ENCODE results near the gene SP140L. TPM values are rescaled to one million over a fixed set of nuclear protein-coding genes. Genes with fewer than 3 reads are reported as not detected.

SP140L gene
- total and polyA plus RNA-seq, 10 of the 15 experiments (the other 5 are each of a cell fraction or from before 2014, with no cell fraction given), result 4.7 to 28.6 (median 15.0) TPM

DNA sequence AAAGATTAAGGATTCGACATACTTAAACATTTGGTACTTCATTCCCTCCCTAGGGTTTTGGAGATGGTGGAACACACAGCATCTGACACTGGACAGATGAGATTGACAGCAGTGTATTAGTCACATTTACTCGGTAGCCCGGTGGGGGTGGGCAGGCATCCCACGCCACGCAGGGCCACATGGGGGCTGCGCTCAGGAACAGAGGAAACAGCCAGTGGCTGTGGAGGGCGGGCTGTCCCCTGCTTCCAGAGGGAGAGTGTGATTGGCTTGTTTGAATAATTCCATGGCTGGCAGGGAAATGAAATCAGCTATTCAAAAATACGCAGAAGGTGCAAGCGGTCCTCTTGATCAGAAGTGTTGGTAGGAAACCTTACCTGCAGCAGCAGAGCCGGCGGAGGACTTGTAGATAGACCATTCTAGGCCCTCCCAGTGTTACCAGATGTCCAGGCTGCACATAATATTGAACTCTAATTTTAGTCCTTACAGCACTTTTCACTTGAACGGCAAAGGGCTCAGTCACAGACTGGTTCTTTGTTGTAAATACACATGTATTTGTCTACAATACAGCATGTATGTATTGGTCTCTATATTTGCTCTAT, 18.5 kb upstream of the SP140L start:
- ATAC-seq (no peak), DNase-seq (ENCODE audit: low read depth, low spot score) (no peak), FAIRE-seq (no peak)
- no peak overlapping the region for H3K9ac ChIP-seq (ENCODE audit: control insufficient read depth, insufficient read depth, low read length)
- WGBS (ENCODE audit: insufficient coverage, insufficient replicate concordance, low lambda C conversion rate, missing lambda C conversion rate), result 94% methylated on average over 12 of the region's 12 CpGs
- no peaks in the 10 kb centered on the region; the same call in 2 of the 3 replicates for H3K9me3 ChIP-seq (replicated peaks; ENCODE audit: control insufficient read depth, insufficient read depth, low read length)
- ChIA-PET SMC1A (ENCODE audit: uncharacterized antibody, unreplicated experiment) (no interaction called here), CTCF (interaction anchor here (0.7 kb wide), 1 partner anchor 298 kb away, joined by 3 read pairs; no protein-coding TSS in a partner anchor), RAD21 (ENCODE audit: unreplicated experiment) (no interaction called here), POLR2A (no interaction called here)
- H3K27ac ChIP-seq (ENCODE audit: control insufficient read depth, insufficient read depth), result no peak overlapping the region
- TF ChIP-seq SUPT20H (IDR thresholded peaks at IDR 0.05; ENCODE audit: borderline replicate concordance, control insufficient read depth, low read depth, low read length) (no peak), RELB (IDR thresholded peaks at IDR 0.05; ENCODE audit: low read depth) (no peak), MYB (IDR thresholded peaks at IDR 0.05; ENCODE audit: borderline replicate concordance, low read depth, low read length) (no peak), RELA (IDR thresholded peaks at IDR 0.05; ENCODE audit: borderline replicate concordance, partially characterized antibody) (no peak), NBN (IDR thresholded peaks at IDR 0.05) (no peak), KDM1A (IDR thresholded peaks at IDR 0.05; ENCODE audit: borderline replicate concordance) (no peak), TCF7 (IDR thresholded peaks at IDR 0.05; ENCODE audit: borderline replicate concordance) (no peak), NR2C1 (IDR thresholded peaks at IDR 0.05) (no peak), EP300 (IDR thresholded peaks at IDR 0.05; ENCODE audit: borderline replicate concordance in 1 of 2, control insufficient read depth in 1 of 2, low read depth in 2 of 2, low read length in 2 of 2) (no peak), ZNF384 (IDR thresholded peaks at IDR 0.05; ENCODE audit: borderline replicate concordance, low read depth, low read length) (no peak), ATF3 (IDR thresholded peaks at IDR 0.05; ENCODE audit: borderline replicate concordance, extremely low read depth, low read depth, low read length) (no peak), REST (IDR thresholded peaks at IDR 0.05; ENCODE audit: low read depth, low read length) (no peak), CHD1 (IDR thresholded peaks at IDR 0.05; ENCODE audit: low read depth, low read length) (no peak)
- TF ChIP-seq, protein P1, sequence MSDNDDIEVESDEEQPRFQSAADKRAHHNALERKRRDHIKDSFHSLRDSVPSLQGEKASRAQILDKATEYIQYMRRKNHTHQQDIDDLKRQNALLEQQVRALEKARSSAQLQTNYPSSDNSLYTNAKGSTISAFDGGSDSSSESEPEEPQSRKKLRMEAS (IDR thresholded peaks at IDR 0.05; ENCODE audit: low read depth, low read length), result no peak
- no TSS peak for BruUV-seq (replicated peaks)
- no peaks in the 10 kb centered on the region for H4K20me1 ChIP-seq (ENCODE audit: control insufficient read depth, insufficient read depth)
- intact Hi-C loops (cut with micrococcal nuclease; ENCODE audit: unreplicated experiment) (no loop called here), in situ Hi-C loops (cut with MboI) (no loop called here)
- H3K36me3 ChIP-seq (ENCODE audit: control insufficient read depth in 2 of 2, insufficient read depth in 2 of 2, low read length in 1 of 2), result peaks cover 8 to 19% of the 10 kb centered on the region in 2 experiments
- no peaks in the 10 kb centered on the region for H3K4me1 ChIP-seq (ENCODE audit: control insufficient read depth, insufficient read depth, low read length)
- no peaks in the 10 kb centered on the region for H3K27me3 ChIP-seq (replicated peaks in 1 of 2; ENCODE audit: control insufficient read depth in 2 of 2, insufficient read depth in 2 of 2, low read length in 1 of 2)
- no peak overlapping the region for H3K4me2 ChIP-seq (ENCODE audit: control insufficient read depth, insufficient read depth)
- H2AFZ ChIP-seq (ENCODE audit: control insufficient read depth, low read depth, low read length), result no peak overlapping the region
- H3K4me3 ChIP-seq, result no peak overlapping the region
- H3K79me2 ChIP-seq (ENCODE audit: control insufficient read depth, insufficient read depth, low read length), result no peaks in the 10 kb centered on the region

Measured in GM12878 (cell line).